ENCODE results near the gene DENND4A.

GRCh38 chr15:65747265-65747664 is 44.8 kb downstream of the DENND4A start:
- no peak for TF ChIP-seq CTCF (IDR thresholded peaks at IDR 0.05)
- no peak for TF ChIP-seq POLR2A (IDR thresholded peaks at IDR 0.05)
